ENCODE measurements around the gene OBP2B. TPM values are rescaled to one million over a fixed set of nuclear protein-coding genes. Genes with fewer than 3 reads are reported as not detected.
"Not testable (repeated sequence)": the region's sequence is repeated elsewhere in the genome, so short reads cannot be mapped to it uniquely, and the experiment has no call there.

Gene OBP2B
- total RNA-seq, 1 donor from 2014 or later: not detected

GRCh38 chr9:133205996-133206931, 2.8 kb downstream of the OBP2B start:
- peak in 1 of 2 donors; percentile 93 for DNase-seq (ENCODE audit: extremely low spot score in 2 of 2)
- Histone ChIP-seq H3K4me3 (no peak overlapping the region), H3K4me1 (no peaks in the 10 kb centered on the region), H3K27me3 (no peaks in the 10 kb centered on the region), H3K9me3 (no peaks in the 10 kb centered on the region), H3K27ac (no peak overlapping the region), H3K36me3 (no peaks in the 10 kb centered on the region)
- intact Hi-C loops (cut with DNase I): no loop called here
- no peak for TF ChIP-seq CTCF (IDR thresholded peaks at IDR 0.05)
- TF ChIP-seq POLR2A (IDR thresholded peaks at IDR 0.05): no peak
- TF ChIP-seq POLR2AphosphoS5 (IDR thresholded peaks at IDR 0.05; ENCODE audit: insufficient read depth in 1 of 2, low read depth in 1 of 2): no peak

GRCh38 chr9:133205481-133205887, 3.6 kb downstream of the OBP2B start:
- H3K36me3 ChIP-seq; H3K27ac ChIP-seq; H3K27me3 ChIP-seq; intact Hi-C loops (cut with DNase I); H3K9me3 ChIP-seq; H3K4me3 ChIP-seq; H3K4me1 ChIP-seq: not testable (repeated sequence)
- peak in 1 of 2 donors; percentile 90 for DNase-seq (ENCODE audit: extremely low spot score in 2 of 2)

- no peaks in the 10 kb centered on the region for H3K27me3 ChIP-seq
- intact Hi-C loops (cut with DNase I): no loop called here
- H3K27ac ChIP-seq: no peak overlapping the region
- H3K4me1 ChIP-seq: no peaks in the 10 kb centered on the region
- no peaks in the 10 kb centered on the region for H3K9me3 ChIP-seq
- H3K4me3 ChIP-seq: no peak overlapping the region
- TF ChIP-seq POLR2A (IDR thresholded peaks at IDR 0.05): no peak
- no peak for TF ChIP-seq POLR2AphosphoS5 (IDR thresholded peaks at IDR 0.05; ENCODE audit: insufficient read depth in 1 of 2, low read depth in 1 of 2)
- TF ChIP-seq CTCF (IDR thresholded peaks at IDR 0.05): no peak
- DNase-seq (ENCODE audit: extremely low spot score in 2 of 2): peak in 1 of 2 donors; percentile 84
- H3K36me3 ChIP-seq: no peaks in the 10 kb centered on the region
Measured at GRCh38 chr9:133204993-133205336, 4.1 kb downstream of the OBP2B start.

GRCh38 chr9:133204335-133204992, 4.6 kb downstream of the OBP2B start:
- no peaks in the 10 kb centered on the region for H3K9me3 ChIP-seq
- TF ChIP-seq POLR2AphosphoS5 (IDR thresholded peaks at IDR 0.05; ENCODE audit: insufficient read depth in 1 of 2, low read depth in 1 of 2): no peak
- TF ChIP-seq CTCF (IDR thresholded peaks at IDR 0.05): no peak
- no peak for TF ChIP-seq POLR2A (IDR thresholded peaks at IDR 0.05)
- no peaks in the 10 kb centered on the region for H3K27me3 ChIP-seq
- H3K27ac ChIP-seq: no peak overlapping the region
- H3K4me3 ChIP-seq: no peak overlapping the region
- no peaks in the 10 kb centered on the region for H3K4me1 ChIP-seq
- H3K36me3 ChIP-seq: no peaks in the 10 kb centered on the region
- DNase-seq (ENCODE audit: extremely low spot score in 2 of 2): peak in 1 of 2 donors; percentile 61
- intact Hi-C loops (cut with DNase I): no loop called here

- no peaks in the 10 kb centered on the region for H3K9me3 ChIP-seq
- no peak for DNase-seq (ENCODE audit: extremely low spot score in 2 of 2)
- H3K36me3 ChIP-seq: no peaks in the 10 kb centered on the region
- no peak for TF ChIP-seq POLR2AphosphoS5 (IDR thresholded peaks at IDR 0.05; ENCODE audit: insufficient read depth in 1 of 2, low read depth in 1 of 2)
- TF ChIP-seq POLR2A (IDR thresholded peaks at IDR 0.05): no peak
- no peak for TF ChIP-seq CTCF (IDR thresholded peaks at IDR 0.05)
- H3K27ac ChIP-seq: no peak overlapping the region
- H3K4me3 ChIP-seq: no peak overlapping the region
- H3K4me1 ChIP-seq: no peaks in the 10 kb centered on the region
- no peaks in the 10 kb centered on the region for H3K27me3 ChIP-seq
- intact Hi-C loops (cut with DNase I): no loop called here
Measured at GRCh38 chr9:133203506-133204075, 5.5 kb downstream of the OBP2B start.

Measured in vagina (tissue), 2 donors.